WTC11 (cell line): ENCODE measurements around the gene TMEM18. TPM values are rescaled to one million over a fixed set of nuclear protein-coding genes. Genes with fewer than 3 reads are reported as not detected.

Experiments used
- ATAC-seq: fragments of 200-7000 bp; cut with Tn5 transposase; 2 replicates; pipeline ENCODE4 v1.10.0; 2021; ENCODE audit warnings: mild to moderate bottlenecking, moderate library complexity
- CTCF ChIA-PET: fragments of 300-600 bp; sonication (Branson Sonifier 250); formaldehyde crosslinking; loops from one replicate; lab custom pipeline; 2021; ENCODE audit warnings: antibody characterized with exemption; lab: Charles Lee
- POLR2A ChIA-PET: fragments of 350-600 bp; sonication (Branson Sonifier 250); formaldehyde crosslinking; loops from one replicate; lab custom pipeline; 2021; ENCODE audit warnings: antibody characterized with exemption; lab: Charles Lee
- DNase-seq: peaks from one replicate; pipeline ENCODE4 v3.0.0; 2021; ENCODE audit warnings: low spot score
- H3K27ac Mint-ChIP-seq: 2 replicates; pipeline ENCODE4 v1.8.0; 2021; ENCODE audit warnings: mixed read lengths
- H3K27me3 Mint-ChIP-seq: 2 replicates; pipeline ENCODE4 v1.8.0; 2021; ENCODE audit warnings: low read depth, mild to moderate bottlenecking, moderate library complexity, mixed read lengths
- H3K36me3 Mint-ChIP-seq: 2 replicates; pipeline ENCODE4 v1.8.0; 2021; ENCODE audit warnings: mixed read lengths
- H3K4me1 Mint-ChIP-seq: 2 replicates; pipeline ENCODE4 v1.8.0; 2022; ENCODE audit warnings: mixed read lengths
- H3K4me3 Mint-ChIP-seq: 2 replicates; pipeline ENCODE4 v1.8.0; 2021; ENCODE audit warnings: mild to moderate bottlenecking, moderate library complexity, mixed read lengths
- H3K9me3 Mint-ChIP-seq: 2 replicates; pipeline ENCODE4 v1.8.0; 2021; ENCODE audit warnings: mixed read lengths
- CDX4 ChIP-seq: fragments of 250-450 bp; sonication (Bioruptor Pico); IDR thresholded peaks from 2 replicates; pipeline ENCODE4 v1.9.0; 2021; ENCODE audit warnings: moderate library complexity, mild to moderate bottlenecking, inconsistent platforms, borderline replicate concordance
- E2F5 ChIP-seq: sonication (generic); formaldehyde crosslinking; IDR thresholded peaks from 2 replicates; pipeline ENCODE4 v1.8.1; 2022; ENCODE audit warnings: mild to moderate bottlenecking, moderate library complexity, missing genetic modification reagents
- ETV6 ChIP-seq: sonication (generic); formaldehyde crosslinking; IDR thresholded peaks from 2 replicates; pipeline ENCODE4 v1.8.1; 2022; ENCODE audit warnings: mild to moderate bottlenecking, missing genetic modification reagents
- FOXP1 ChIP-seq: sonication (generic); formaldehyde crosslinking; IDR thresholded peaks from 2 replicates; pipeline ENCODE4 v1.8.0; 2022; ENCODE audit warnings: missing genetic modification reagents, mild to moderate bottlenecking, moderate library complexity, borderline replicate concordance
- GRHL2 ChIP-seq: fragments of 250-450 bp; sonication (Bioruptor Pico); IDR thresholded peaks from 2 replicates; pipeline ENCODE4 v1.8.0; 2022; ENCODE audit warnings: mild to moderate bottlenecking, moderate library complexity; ENCODE audit not compliant: insufficient replicate concordance, severe bottlenecking
- HMGA2 ChIP-seq: fragments of 250-450 bp; sonication (Bioruptor Pico); IDR thresholded peaks from 2 replicates; pipeline ENCODE4 v1.4.0; 2021; ENCODE audit warnings: mild to moderate bottlenecking, moderate library complexity
- IRF1 ChIP-seq: sonication (generic); formaldehyde crosslinking; IDR thresholded peaks from 2 replicates; pipeline ENCODE4 v1.8.0; 2023; ENCODE audit warnings: missing genetic modification reagents
- IRF2 ChIP-seq: sonication (generic); formaldehyde crosslinking; IDR thresholded peaks from 2 replicates; pipeline ENCODE4 v1.8.0; 2022; ENCODE audit warnings: low read depth, missing genetic modification reagents, borderline replicate concordance
- JUN ChIP-seq: sonication (generic); formaldehyde crosslinking; IDR thresholded peaks from 2 replicates; pipeline ENCODE4 v1.8.0; 2023; ENCODE audit warnings: mild to moderate bottlenecking, missing genetic modification reagents
- NR1H2 ChIP-seq: sonication (generic); formaldehyde crosslinking; IDR thresholded peaks from 2 replicates; pipeline ENCODE4 v1.9.0; 2021; ENCODE audit warnings: mild to moderate bottlenecking, moderate library complexity, missing genetic modification reagents
- PREB ChIP-seq: sonication (generic); formaldehyde crosslinking; IDR thresholded peaks from 2 replicates; pipeline ENCODE4 v1.8.1; 2022; ENCODE audit warnings: mild to moderate bottlenecking, missing genetic modification reagents, moderate library complexity, borderline replicate concordance
- SMAD4 ChIP-seq: sonication (generic); formaldehyde crosslinking; IDR thresholded peaks from 2 replicates; pipeline ENCODE4 v1.8.0; 2022; ENCODE audit warnings: mild to moderate bottlenecking, missing genetic modification reagents
- STAT6 ChIP-seq: sonication (generic); formaldehyde crosslinking; conservative IDR thresholded peaks from 2 replicates; pipeline ENCODE4 v1.8.1; 2023; ENCODE audit warnings: mild to moderate bottlenecking, low read depth, missing genetic modification reagents, moderate library complexity
- USF1 ChIP-seq: sonication (generic); formaldehyde crosslinking; IDR thresholded peaks from 2 replicates; pipeline ENCODE4 v1.8.0; 2022; ENCODE audit warnings: mild to moderate bottlenecking, missing genetic modification reagents
- ZBTB43 ChIP-seq: sonication (generic); formaldehyde crosslinking; IDR thresholded peaks from 2 replicates; pipeline ENCODE4 v1.8.1; 2023; ENCODE audit warnings: mild to moderate bottlenecking, missing genetic modification reagents
- ZMAT4 ChIP-seq: fragments of 250-450 bp; sonication (Bioruptor Pico); IDR thresholded peaks from 2 replicates; pipeline ENCODE4 v1.9.0; 2021; ENCODE audit warnings: mild to moderate bottlenecking
- ZNF232 ChIP-seq: sonication (generic); formaldehyde crosslinking; IDR thresholded peaks from 2 replicates; pipeline ENCODE4 v1.8.0; 2022; ENCODE audit warnings: mild to moderate bottlenecking, missing genetic modification reagents
- ZNF263 ChIP-seq: sonication (generic); formaldehyde crosslinking; IDR thresholded peaks from 2 replicates; pipeline ENCODE4 v1.8.1; 2022; ENCODE audit warnings: low read depth, mild to moderate bottlenecking, moderate library complexity, missing genetic modification reagents
- ZNF423 ChIP-seq: fragments of 250-450 bp; sonication (Bioruptor Pico); IDR thresholded peaks from 2 replicates; pipeline ENCODE4 v2.1.2; 2022; ENCODE audit warnings: mild to moderate bottlenecking, moderate library complexity
- ZSCAN18 ChIP-seq: fragments of 250-450 bp; sonication (Bioruptor Pico); IDR thresholded peaks from 2 replicates; pipeline ENCODE4 v2.1.2; 2022; ENCODE audit warnings: mild to moderate bottlenecking, moderate library complexity
- total RNA-seq: library from RNA; stranded (reverse); gene quantifications from 3 replicates; pipeline ENCODE4 v1.2.3, GENCODE V29; 2021

The TMEM18 gene
- total RNA-seq, 1 experiment from 2014 or later: 24.0 TPM

GRCh38 chr2:625415-626333, 51.5 kb downstream of the TMEM18 start (continued):
- TF ChIP-seq ZSCAN18 (CRISPR knock-in tag): no peak
- TF ChIP-seq ZBTB43: no peak
- no peak for TF ChIP-seq ZMAT4 (CRISPR knock-in tag)
- no peak for TF ChIP-seq FOXP1 (CRISPR knock-in tag)
- no peak for TF ChIP-seq ETV6
- no peak for TF ChIP-seq GRHL2 (CRISPR knock-in tag)
- TF ChIP-seq SMAD4 (CRISPR knock-in tag): no peak

GRCh38 chr2:624551-625347, 52.5 kb downstream of the TMEM18 start:
- ATAC-seq (no peak), DNase-seq (no peak)
- POLR2A ChIA-PET: no interaction called here
- TF ChIP-seq GRHL2 (CRISPR knock-in tag) (no peak), FOXP1 (CRISPR knock-in tag) (no peak), ZNF232 (CRISPR knock-in tag) (no peak), ZNF263 (CRISPR knock-in tag) (no peak), IRF2 (CRISPR knock-in tag) (no peak), ZNF423 (CRISPR knock-in tag) (no peak), PREB (CRISPR knock-in tag) (no peak), NR1H2 (CRISPR knock-in tag) (no peak), JUN (CRISPR knock-in tag) (no peak), SMAD4 (CRISPR knock-in tag) (no peak), USF1 (no peak), IRF1 (CRISPR knock-in tag) (no peak), E2F5 (CRISPR knock-in tag) (no peak), CDX4 (CRISPR knock-in tag) (no peak), HMGA2 (CRISPR knock-in tag) (no peak), STAT6 (CRISPR knock-in tag) (no peak)

More at GRCh38 chr2:624551-625347, 52.5 kb downstream of the TMEM18 start:
- Mint-ChIP-seq H3K27ac (no peak overlapping the region), H3K4me1 (peaks cover 8% of the 10 kb centered on the region; the same call in 1 of the 2 replicates), H3K27me3 (no peaks in the 10 kb centered on the region), H3K9me3 (no peaks in the 10 kb centered on the region), H3K36me3 (no peaks in the 10 kb centered on the region), H3K4me3 (no peak overlapping the region)
- CTCF ChIA-PET: no interaction called here
